Cardiac muscle cell (in vitro differentiated cells and primary cell): ENCODE measurements around the gene GPR32. TPM values are rescaled to one million over a fixed set of nuclear protein-coding genes. Genes with fewer than 3 reads are reported as not detected.
"Not testable (repeated sequence)": the region's sequence is repeated elsewhere in the genome, so short reads cannot be mapped to it uniquely, and the experiment has no call there.

Source experiments
- DNase-seq, 2 donors: peaks; one replicate each; pipeline versions ENCODE4 v3.0.0 to v3.0.0-alpha.2; 2010 to 2017; ENCODE audit warnings: low read depth in 1 of 2, low spot score in 1 of 2
- H3K27ac ChIP-seq: fragments of 200-600 bp; sonication (generic); 2 replicates; pipeline ENCODE4 v1.5.1; 2016
- H3K27me3 ChIP-seq: fragments of 200-600 bp; sonication (generic); 2 replicates; pipeline ENCODE4 v1.6.0; 2016; ENCODE audit warnings: control low read depth
- H3K36me3 ChIP-seq: fragments of 200-600 bp; sonication (generic); 2 replicates; pipeline ENCODE4 v1.5.1; 2016; ENCODE audit warnings: control low read depth
- H3K4me1 ChIP-seq: fragments of 200-600 bp; sonication (generic); 2 replicates; pipeline ENCODE4 v1.8.1; 2017; ENCODE audit warnings: low read depth, mild to moderate bottlenecking, mixed run types
- H3K4me3 ChIP-seq: fragments of 200-600 bp; sonication (generic); 2 replicates; pipeline ENCODE4 v1.5.1; 2016; ENCODE audit warnings: mild to moderate bottlenecking
- H3K9me3 ChIP-seq: fragments of 200-600 bp; sonication (generic); 2 replicates; pipeline ENCODE4 v1.5.1; 2017; ENCODE audit warnings: low read depth, mild to moderate bottlenecking, control low read depth
- polyA plus RNA-seq: library from polyadenylated mRNA; unstranded; fragments of >200 nt; fragmentation: Nextera tagmentation; extraction: Ambion mirVana; gene quantifications from 2 replicates; pipeline ENCODE4 v1.2.1, GENCODE V29; 2016
- total RNA-seq: library from RNA; depleted of rRNA; stranded (reverse); fragments of >200 nt; gene quantifications from 2 replicates; pipeline ENCODE4 v1.2.3, GENCODE V29; 2016
- TF ChIP-seq, protein P1 (sequence below): IDR thresholded peaks from 2 replicates; pipeline ENCODE4 v1.5.1; 2012; ENCODE audit warnings: low read depth, mild to moderate bottlenecking, low read length

GPR32 gene
- total and polyA plus RNA-seq, 2 experiments from 2014 or later: not detected

DNA sequence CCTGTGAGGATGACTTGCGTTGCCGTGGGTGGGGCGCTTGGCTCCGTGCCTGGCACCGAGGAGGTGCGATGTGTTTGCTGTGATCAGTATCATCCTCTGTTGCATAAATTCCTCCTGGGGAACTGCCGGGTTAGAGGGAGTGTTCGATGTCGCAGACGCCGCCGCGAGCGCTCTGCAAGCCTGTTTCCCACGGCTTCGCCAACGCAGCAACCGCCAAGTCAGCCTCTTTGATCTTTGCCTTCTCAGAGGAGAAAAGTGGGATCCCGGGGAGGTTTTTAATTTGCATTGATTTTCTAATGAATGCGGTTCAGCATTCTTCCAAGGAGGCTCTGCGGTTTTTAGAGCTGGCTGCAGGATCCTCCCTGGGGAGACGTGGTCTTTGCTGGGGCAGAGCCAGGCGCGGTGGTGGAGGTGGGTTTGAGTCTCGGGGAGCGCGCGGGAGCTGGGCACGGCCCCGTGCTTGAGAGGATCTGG lies 7.6 kb downstream of the GPR32 start:
- no peak overlapping the region for H3K27ac ChIP-seq
- H3K4me3 ChIP-seq: no peak overlapping the region
- H3K9me3 ChIP-seq: no peaks in the 10 kb centered on the region
- no peaks in the 10 kb centered on the region for H3K36me3 ChIP-seq
- peaks cover 66% of the 10 kb centered on the region for H3K27me3 ChIP-seq
- no peaks in the 10 kb centered on the region for H3K4me1 ChIP-seq
- DNase-seq: peak; percentile 42 to 56
- TF ChIP-seq, protein P1, sequence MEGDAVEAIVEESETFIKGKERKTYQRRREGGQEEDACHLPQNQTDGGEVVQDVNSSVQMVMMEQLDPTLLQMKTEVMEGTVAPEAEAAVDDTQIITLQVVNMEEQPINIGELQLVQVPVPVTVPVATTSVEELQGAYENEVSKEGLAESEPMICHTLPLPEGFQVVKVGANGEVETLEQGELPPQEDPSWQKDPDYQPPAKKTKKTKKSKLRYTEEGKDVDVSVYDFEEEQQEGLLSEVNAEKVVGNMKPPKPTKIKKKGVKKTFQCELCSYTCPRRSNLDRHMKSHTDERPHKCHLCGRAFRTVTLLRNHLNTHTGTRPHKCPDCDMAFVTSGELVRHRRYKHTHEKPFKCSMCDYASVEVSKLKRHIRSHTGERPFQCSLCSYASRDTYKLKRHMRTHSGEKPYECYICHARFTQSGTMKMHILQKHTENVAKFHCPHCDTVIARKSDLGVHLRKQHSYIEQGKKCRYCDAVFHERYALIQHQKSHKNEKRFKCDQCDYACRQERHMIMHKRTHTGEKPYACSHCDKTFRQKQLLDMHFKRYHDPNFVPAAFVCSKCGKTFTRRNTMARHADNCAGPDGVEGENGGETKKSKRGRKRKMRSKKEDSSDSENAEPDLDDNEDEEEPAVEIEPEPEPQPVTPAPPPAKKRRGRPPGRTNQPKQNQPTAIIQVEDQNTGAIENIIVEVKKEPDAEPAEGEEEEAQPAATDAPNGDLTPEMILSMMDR: no peak

DNA sequence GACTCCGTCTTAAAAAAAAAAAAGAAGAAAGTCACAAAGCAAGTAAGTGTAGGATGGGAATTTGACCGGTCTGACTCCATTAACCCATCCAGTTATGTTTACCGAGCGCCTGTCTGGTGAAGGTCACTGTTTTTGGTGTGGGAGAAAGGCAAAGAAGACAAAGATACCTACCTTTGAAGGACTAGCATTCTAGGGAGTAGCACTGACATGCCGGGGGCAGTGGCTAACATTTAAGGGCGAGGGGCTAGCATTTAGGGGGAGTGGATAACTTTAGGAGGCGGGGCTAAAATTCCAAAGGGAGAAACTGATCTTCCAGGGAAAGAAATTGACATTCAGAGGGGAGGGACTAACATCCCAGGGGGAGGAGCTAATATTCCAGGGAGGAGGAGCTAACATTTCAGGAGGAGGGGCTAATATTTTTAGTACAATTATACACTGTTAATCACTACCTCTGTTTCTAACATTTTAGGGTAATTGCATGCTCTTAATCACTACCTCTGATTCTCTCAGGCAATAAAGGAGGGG lies 8.7 kb downstream of the GPR32 start:
- H3K27me3 ChIP-seq: peaks cover 66% of the 10 kb centered on the region
- H3K4me1 ChIP-seq: no peaks in the 10 kb centered on the region
- no peaks in the 10 kb centered on the region for H3K36me3 ChIP-seq
- TF ChIP-seq, protein P1: no peak
- H3K9me3 ChIP-seq: no peaks in the 10 kb centered on the region
- no peak for DNase-seq
- H3K4me3 ChIP-seq: no peak overlapping the region
- no peak overlapping the region for H3K27ac ChIP-seq

DNA sequence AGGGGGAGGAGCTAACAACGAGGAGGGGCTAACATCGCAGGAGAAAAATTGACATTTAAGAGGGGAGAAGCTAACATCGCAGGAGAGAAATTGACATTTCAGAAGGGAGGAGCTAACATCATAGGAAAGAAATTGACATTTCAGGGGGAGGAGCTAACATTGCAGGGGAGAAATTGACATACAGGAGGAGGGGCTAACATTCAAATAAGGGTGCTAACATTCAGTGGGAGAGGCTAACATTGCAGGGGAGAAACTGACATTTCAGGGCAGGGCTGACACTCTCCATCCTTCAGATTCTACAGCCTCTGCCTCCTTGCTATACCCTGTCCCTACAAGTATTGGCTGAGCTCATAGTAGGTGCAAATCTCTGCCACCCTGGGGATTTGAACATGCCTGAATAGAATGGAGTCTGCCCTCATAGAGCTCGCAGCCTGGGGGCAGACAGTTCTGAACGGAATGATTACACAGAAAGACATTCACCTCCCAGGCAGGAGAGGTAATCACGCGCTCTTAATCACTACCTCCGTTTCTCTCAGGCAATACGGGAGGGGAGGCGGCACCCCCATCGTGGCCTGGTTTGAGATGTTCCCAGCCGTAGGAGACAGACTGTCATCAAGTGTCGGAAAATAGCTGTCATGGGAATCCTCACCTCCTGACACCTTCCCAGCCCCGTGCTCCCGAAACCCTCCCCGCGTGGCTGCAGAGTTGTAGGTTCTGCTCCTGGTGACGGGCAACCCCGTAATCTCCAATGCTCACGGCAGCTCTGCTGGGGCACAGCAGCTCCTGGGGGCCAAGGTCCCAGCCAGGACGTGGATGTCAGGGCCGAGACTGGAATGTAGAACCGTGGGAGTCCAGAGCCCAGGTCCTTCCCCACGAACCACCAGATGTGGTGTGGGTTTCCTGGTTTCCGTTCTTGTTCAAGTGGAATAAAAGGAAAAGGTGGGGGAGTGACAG lies 9.5 kb downstream of the GPR32 start:
- TF ChIP-seq, protein P1: no peak
- no peak for DNase-seq
- peaks cover 63% of the 10 kb centered on the region for H3K27me3 ChIP-seq
- no peaks in the 10 kb centered on the region for H3K4me1 ChIP-seq
- no peaks in the 10 kb centered on the region for H3K36me3 ChIP-seq
- no peak overlapping the region for H3K27ac ChIP-seq
- H3K9me3 ChIP-seq: no peaks in the 10 kb centered on the region
- no peak overlapping the region for H3K4me3 ChIP-seq

GRCh38 chr19:50780753-50781435 lies 10.6 kb downstream of the GPR32 start:
- H3K9me3 ChIP-seq: no peaks in the 10 kb centered on the region
- H3K27me3 ChIP-seq: peaks cover 54% of the 10 kb centered on the region
- H3K4me3 ChIP-seq: no peak overlapping the region
- H3K27ac ChIP-seq: no peak overlapping the region
- TF ChIP-seq, protein P1: no peak
- no peak for DNase-seq
- H3K36me3 ChIP-seq: no peaks in the 10 kb centered on the region
- H3K4me1 ChIP-seq: no peaks in the 10 kb centered on the region

- not testable (repeated sequence) for DNase-seq, H3K36me3 ChIP-seq, H3K4me1 ChIP-seq, H3K9me3 ChIP-seq, H3K27ac ChIP-seq, H3K4me3 ChIP-seq
- peaks cover 26% of the 10 kb centered on the region for H3K27me3 ChIP-seq
Observed at GRCh38 chr19:50783848-50784152, 13.5 kb downstream of the GPR32 start.
